KBM-7 (cell line): Measurements from ENCODE around the gene FXYD7.
A peak's percentile ranks its signal among the peaks of the same experiment; 100 is the strongest.
"Not testable (repeated sequence)": the region's sequence is repeated elsewhere in the genome, so short reads cannot be mapped to it uniquely, and the experiment has no call there.

Experiments used
- DNase-seq: peaks from one replicate; pipeline ENCODE4 v3.0.0-alpha.2; 2015
- in situ Hi-C: fragments of 300-500 bp; cut with MboI; formaldehyde crosslinking; loops from 2 replicates; pipeline ENCODE4 v1.14.3; 2020; ENCODE audit warnings: low sequenced_read_pairs, low pct_unique_long_range_greater_than_20kb, mixed read lengths

Gene FXYD7

GRCh38 chr19:35124098-35125060 is 18.7 kb upstream of the FXYD7 start:
- in situ Hi-C loops: no loop called here
- no peak for DNase-seq

DNA sequence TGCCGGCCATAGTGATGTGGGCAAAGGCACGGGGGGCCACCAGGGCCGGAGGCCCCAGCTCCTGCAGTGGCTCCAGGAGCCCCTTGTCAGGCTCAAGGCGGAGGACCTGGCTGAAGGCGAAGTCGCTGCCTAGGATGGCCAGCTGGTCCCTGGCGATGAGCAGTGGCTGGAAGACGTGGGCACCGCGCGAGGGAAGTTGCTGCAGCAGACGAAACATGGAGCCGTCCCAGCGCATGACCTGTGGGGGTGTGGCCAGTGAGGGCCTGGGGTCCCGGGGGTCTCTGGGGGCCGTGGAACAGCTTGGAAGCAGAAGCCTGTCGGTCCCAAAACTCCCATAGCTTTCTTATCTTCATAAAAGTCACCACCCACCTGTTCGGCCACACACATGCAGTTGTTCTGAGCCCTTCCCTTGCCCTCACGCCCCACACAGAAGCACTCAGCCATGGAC is 17.8 kb upstream of the FXYD7 start:
- in situ Hi-C loops: no loop called here
- DNase-seq: no peak

GRCh38 chr19:35125749-35126623 is 17.1 kb upstream of the FXYD7 start:
- in situ Hi-C loops: no loop called here
- DNase-seq: no peak

DNA sequence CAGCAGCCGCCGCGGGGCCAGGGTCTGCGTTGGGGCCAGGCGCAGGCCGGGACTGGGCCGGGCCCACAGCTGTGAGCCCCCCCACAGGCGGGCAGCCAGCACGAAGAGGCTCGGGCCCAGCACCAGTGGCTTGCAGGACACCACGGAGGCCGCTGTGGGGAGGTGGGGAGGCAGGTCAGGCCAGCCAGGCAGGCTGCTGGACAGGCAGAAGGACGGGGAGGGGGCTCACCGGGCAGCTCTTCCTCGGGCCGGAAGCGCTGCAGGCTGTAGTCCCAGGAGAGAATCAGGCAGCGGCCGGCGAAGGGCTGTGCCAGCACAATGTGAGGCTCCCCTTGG is 16.5 kb upstream of the FXYD7 start:
- in situ Hi-C loops: no loop called here
- no peak for DNase-seq

DNA sequence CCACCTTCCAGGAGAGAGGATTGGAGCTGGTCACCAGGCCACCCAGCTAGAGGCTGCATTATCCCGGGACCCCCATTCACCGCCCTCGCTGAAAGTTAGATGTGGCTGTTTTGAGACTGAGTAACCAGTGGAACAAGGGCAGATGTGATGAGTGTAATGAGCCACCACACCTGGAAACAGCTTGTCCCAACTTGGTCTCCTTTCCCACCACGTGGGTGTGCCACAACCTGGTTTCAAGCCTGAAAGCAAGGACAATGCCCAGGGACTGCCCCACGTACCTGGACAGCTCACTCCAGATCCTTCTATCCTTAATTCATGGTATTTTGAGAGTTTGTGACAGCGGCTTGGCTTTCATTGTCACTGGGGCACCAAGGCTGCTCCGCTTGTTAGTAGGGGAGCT is 15.2 kb upstream of the FXYD7 start:
- in situ Hi-C loops: no loop called here

DNA sequence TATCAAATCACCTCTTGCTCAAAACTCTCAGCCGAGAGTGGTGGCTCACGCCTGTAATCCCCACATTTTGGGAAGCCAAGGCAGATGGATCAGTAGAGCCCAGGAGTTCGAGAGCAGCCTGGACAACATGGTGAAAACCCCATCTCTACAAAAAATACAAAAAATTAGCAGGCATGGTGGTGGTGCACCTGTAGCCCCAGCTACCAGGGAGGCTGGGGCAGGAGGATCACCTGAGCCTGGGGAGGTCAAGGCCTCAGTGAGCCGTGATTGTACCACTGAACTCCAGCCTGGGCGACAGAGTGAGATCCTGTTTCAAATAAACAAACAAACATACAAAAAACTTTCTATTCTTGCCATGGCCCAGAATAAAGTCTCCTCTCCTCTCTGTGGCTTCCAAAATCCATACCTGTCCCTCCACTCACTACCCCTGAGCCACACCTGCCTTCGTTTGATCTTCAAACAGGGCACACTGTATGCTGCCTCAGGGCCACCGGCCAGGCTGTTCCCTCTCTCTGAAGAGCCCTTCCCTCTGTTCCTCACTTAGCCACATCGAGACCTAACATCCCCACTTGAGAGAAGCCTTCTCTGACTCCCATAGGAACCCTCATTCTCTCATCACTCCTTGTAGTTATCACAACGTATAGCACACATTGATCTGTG is 14.5 kb upstream of the FXYD7 start:
- DNase-seq: no peak
- in situ Hi-C loops: no loop called here

More for the DNA sequence above, 15.2 kb upstream of the FXYD7 start:
- DNase-seq: no peak

- DNase-seq, in situ Hi-C loops: not testable (repeated sequence)
Measured at GRCh38 chr19:35129724-35130274, 13.3 kb upstream of the FXYD7 start.

GRCh38 chr19:35130761-35131720 is 12.0 kb upstream of the FXYD7 start:
- in situ Hi-C loops: no loop called here
- DNase-seq: no peak

DNA sequence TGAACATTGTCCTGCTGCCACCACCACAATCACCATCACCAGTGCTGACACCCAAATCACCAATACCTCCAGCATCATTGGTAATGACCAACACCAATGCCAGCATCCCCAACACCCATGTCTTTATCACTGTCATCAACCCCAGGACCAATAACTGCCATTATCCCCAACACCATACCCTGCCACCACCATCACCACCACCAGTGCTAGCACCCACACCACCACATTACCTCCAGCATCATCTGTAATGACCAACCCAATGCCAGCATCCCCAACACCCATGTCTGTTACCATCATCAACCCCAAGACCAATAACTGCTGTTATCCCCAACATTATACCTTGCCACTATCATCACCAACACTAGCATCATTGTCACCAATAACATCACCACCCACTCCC is 10.8 kb upstream of the FXYD7 start:
- no peak for DNase-seq
- in situ Hi-C loops: no loop called here

DNA sequence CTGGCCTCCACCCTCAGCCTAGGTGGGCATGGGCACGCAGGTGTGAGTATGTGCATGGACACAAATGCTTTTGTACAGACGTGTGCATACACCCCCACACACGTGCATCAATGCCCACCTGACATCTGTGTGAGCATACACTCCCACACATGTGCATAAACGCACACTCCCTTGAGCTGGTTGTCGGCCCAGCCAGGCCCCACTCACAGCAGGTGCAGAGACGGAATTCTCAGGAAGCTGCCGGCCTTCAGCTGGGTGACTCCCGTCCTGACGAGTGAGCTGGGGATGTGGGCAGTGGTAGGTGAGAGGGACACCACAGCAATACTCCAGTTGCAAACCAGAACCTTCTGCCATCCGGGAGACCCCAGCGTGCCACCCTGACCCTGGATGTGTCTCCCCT is 9.2 kb upstream of the FXYD7 start:
- DNase-seq: no peak
- in situ Hi-C loops: no loop called here

DNA sequence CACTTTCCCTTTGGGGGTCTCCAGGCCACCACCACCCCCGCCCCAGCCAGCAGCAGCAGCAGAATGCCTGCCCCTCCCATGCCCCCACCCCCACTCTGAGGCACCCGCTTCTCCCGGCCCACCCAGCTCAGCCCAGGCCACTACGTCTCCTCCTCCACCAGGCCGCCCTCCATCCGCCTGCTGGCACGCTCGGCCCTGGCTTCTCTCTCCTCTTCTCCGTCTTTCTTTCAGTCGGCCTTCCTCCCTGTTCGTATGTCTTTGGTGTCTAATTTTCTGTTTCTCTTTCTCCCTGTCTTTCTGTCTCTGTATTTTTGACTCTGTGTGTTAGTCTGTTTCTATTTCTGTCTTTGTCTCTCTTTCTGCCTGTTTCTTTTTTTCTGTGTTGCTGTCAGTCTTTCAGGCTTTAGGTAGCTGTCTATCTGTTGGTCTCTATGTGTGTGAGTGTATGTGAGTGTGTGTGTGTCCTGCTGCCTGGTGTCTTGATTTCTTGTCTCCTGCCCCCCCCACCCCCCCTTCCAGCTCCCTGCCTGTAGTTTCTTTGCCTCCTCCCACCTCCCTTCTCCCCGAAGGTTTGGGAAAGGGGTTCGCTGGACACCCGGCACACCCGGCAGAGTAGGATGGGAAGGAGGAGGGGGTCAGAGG is 8.3 kb upstream of the FXYD7 start, which contains the start of gene LGI4:
Gene LGI4 (minus strand): TSS at position 459 of the 642 bp plus-strand sequence. CDS start 379 bp downstream, at position 80.
- DNase-seq: no peak
- in situ Hi-C loops: no loop called here

DNA sequence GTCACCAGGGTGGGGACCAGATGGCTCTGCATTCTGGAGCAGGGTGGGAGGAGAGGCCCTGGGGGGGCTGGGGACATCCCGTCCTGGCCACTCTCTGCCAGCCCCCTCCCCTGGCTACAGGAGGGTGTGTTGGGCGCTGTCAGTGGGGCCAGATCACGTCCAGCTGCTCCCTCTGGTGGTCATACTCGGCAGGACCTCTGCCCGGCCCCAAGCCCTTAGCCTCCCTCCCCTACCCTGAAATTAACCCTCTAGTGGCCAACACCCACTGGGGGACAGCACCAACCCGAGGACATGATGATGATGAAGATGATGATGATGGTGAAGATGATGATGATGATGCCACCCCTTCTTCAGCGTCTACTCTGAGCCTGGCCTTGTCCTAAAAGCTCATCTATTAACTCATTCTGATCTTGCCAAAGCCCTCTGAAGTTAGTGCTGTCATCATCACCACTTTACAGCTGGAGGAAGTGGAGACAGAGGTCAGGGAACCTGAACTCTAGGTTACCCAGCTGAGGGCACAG is 7.6 kb upstream of the FXYD7 start:
- in situ Hi-C loops: no loop called here
- peak; percentile 84 for DNase-seq

GRCh38 chr19:35136231-35136630 is 6.8 kb upstream of the FXYD7 start:
- no peak for DNase-seq
- in situ Hi-C loops: no loop called here

DNA sequence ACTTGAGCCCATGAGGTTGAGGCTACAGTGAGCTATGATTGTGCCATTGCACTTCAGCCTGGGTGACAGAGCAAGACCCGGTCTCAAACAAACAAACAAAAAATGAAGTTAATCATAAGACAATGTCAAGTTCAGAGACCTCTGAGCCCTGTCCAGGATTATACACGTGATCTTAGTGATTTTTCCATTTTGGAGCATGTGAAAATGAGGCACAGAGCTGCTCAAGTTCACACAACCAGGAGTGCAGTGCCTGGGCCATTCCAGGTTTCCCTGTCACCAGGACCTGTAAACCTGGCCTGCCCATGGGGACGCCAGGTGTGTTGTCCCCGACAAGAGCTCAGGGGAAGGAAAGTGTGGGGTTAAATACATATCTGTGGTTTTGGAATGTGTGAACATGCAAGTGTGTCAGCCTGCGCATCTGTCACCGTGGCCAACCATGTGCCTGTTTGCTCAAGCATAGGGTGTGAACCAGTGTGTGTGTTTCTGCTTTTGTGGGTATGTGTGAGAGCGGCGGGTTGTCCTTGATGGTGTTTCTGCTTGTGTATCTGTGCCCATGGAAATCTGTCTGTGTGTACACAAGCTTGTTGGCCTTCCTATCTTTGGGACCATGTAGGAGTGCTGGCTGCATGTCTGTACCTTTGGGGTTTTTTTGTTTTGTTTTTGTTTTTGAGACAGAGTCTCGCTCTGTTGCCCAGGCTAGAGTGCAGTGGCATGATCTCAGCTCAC is 5.9 kb upstream of the FXYD7 start:
- in situ Hi-C loops: no loop called here
- no peak for DNase-seq

- in situ Hi-C loops: no loop called here
- no peak for DNase-seq
Measured at GRCh38 chr19:35138305-35138892, 4.7 kb upstream of the FXYD7 start, which contains the start of gene FXYD1. TSS of gene FXYD1 (plus strand) at chr19:35138824. CDS start at chr19:35140080, 1,256 bp downstream.

DNA sequence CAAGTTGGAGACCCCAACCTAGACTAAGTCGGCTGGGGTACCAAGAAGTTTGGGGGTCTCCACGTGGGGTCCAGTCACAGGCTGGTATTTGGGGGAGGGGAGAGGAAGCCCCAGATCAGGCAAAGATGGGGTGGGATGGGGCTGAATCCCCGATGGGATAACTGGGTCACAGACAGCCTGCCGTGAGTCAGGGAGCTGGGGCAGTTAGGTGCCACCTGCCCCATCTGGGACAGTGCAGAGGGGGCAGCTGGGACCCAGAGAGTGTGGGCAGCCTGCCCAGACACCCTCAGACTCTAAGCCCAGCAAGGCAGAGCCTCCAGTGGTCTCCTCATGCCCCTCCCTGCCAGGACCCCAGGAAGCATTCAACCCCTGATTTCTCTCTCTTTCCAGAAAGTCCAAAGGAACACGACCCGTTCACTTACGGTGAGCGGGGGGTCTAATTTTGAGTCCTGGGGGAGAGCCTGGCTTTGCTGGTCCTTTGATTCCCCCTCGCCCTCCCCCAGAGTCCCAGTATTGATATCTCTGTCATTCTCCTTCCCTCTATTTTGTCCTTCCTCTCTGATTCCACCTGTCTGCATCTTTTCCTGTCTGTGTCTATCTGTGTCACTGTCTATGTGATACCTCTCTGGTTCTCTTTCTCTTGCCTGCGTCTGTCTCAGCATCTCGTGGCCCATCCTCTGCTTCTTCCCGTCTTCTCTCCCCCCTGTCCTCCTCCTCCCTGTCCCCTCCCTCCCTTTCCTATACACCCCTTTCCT is 2.7 kb upstream of the FXYD7 start:
- in situ Hi-C loops: no loop called here
- DNase-seq: no peak
